ENCODE data around the gene FURIN.

Gene FURIN

GRCh38 chr15:90902040-90902839, 33.9 kb downstream of the FURIN start:
- H3K9me3 ChIP-seq (ENCODE audit: insufficient read depth, low read length): no peaks in the 10 kb centered on the region
- TF ChIP-seq YY1 (IDR thresholded peaks at IDR 0.05; ENCODE audit: insufficient read depth, insufficient read length) (no peak), SUZ12 (IDR thresholded peaks at IDR 0.05; ENCODE audit: extremely low read depth, insufficient read depth, insufficient read length) (no peak), ZNF274 (IDR thresholded peaks at IDR 0.05; ENCODE audit: low read depth, low read length) (no peak)
- H3K4me1 ChIP-seq (ENCODE audit: insufficient read depth, insufficient read length): peaks cover 6% of the 10 kb centered on the region
- peaks cover 18% of the 10 kb centered on the region for H3K27me3 ChIP-seq (ENCODE audit: insufficient read depth, insufficient read length)
- H3K9ac ChIP-seq (ENCODE audit: insufficient read length, low read depth): peak overlapping the region; percentile 85
- H3K4me3 ChIP-seq (ENCODE audit: insufficient read length, low read depth): peak overlapping the region; percentile 72
- DNase-seq (ENCODE audit: low read depth, low spot score): peak; percentile 58
- peaks cover 20% of the 10 kb centered on the region for H3K36me3 ChIP-seq (ENCODE audit: insufficient read depth, insufficient read length, low read length)

DNA sequence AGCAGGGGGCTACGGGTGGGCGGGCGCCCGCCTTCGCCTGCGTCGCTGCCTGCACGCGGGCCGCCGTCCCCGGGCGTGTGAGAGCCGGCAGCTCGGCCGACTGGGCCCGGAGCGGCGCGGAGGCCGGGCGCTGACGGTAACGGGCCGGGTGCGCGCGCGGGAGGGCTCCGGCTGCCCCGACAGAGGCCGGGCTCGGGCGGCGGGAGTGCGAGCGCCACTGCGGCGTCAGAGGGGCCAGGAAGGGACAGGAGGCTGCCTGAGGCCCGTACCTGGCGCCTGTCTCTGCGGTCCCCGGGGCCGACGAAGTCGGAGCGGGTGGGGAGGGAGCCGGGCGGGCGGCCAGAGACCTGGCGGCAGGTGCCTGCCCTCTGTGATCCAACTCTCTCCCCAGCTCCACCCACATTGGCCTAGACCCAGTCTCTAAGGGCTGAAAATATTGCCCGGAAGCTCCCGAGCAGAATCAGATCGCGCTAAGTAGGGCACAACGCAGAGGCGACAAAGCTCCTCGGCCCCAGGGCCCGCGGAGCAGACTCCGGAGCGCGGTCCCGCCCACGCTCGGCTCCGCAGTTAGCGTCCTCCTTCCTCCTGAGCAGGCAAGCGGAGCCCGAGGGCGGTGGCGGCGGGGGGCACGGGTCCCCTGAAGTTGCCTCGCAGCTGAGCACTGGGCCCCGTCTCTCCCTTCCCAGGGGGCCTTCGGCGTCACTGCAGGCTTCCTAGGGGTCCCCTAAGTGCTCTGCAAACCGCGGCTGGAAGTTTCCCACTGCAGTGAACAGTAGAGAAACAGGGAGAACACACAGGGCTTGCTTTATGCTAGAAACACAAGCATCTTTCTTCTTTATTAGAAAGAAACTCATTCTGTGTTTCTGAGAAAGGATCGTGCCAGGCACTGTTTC, 34.7 kb downstream of the FURIN start, which contains the start of gene MAN2A2:
TSS of gene MAN2A2 (plus strand) at position 463 of the 893 bp plus-strand sequence. CDS start 906 bp downstream, outside the sequence.
- H3K4me3 ChIP-seq (ENCODE audit: insufficient read length, low read depth): peak within 1 kb of the TSS; percentile 72
- H3K36me3 ChIP-seq (ENCODE audit: insufficient read depth, insufficient read length, low read length): peaks cover 24% of the 10 kb centered on the region
- TF ChIP-seq SUZ12 (IDR thresholded peaks at IDR 0.05; ENCODE audit: extremely low read depth, insufficient read depth, insufficient read length): no peak
- TF ChIP-seq YY1 (IDR thresholded peaks at IDR 0.05; ENCODE audit: insufficient read depth, insufficient read length): no peak
- TF ChIP-seq ZNF274 (IDR thresholded peaks at IDR 0.05; ENCODE audit: low read depth, low read length): no peak
- H3K4me1 ChIP-seq (ENCODE audit: insufficient read depth, insufficient read length): peaks cover 6% of the 10 kb centered on the region
- peaks cover 18% of the 10 kb centered on the region for H3K27me3 ChIP-seq (ENCODE audit: insufficient read depth, insufficient read length)
- H3K9ac ChIP-seq (ENCODE audit: insufficient read length, low read depth): peak within 1 kb of the TSS; percentile 85
- DNase-seq (ENCODE audit: low read depth, low spot score): no peak
- no peaks in the 10 kb centered on the region for H3K9me3 ChIP-seq (ENCODE audit: insufficient read depth, low read length)

DNA sequence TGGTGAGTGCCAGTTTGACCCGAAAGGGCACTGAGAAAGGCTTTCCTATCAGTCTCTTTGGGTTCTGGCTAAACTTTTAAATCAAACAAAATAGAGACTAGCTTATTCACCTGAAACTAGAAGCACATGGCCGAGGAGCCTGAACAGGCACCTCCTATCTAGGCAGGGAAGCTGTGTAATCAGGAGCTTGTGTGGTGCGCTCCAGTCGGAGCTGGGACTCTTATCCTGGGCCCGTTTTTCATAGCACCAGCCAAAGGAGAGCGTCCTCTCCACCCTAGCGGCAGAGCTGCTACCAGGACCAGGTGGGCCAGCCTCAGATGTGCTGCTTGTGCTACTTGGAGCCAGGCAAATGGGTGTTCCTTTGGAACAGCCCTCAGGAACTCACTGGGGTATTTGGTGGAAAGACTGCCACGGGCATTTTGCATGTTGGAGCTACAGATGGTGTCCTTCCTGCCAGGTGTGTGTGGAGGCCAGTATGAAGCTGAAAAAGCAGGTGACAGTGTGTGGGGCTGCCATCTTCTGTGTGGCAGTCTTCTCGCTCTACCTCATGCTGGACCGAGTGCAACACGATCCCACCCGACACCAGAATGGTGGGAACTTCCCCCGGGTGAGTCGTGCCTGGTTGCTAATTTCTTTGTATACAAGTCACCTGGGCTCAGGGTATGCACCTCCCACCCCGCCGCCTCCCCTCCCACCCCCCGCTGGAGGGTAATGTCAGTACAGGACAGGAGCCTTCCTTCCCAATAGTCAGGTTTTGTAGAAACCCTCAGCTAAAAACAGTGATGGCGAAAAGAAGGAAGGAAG, 35.5 kb downstream of the FURIN start:
- H3K27me3 ChIP-seq (ENCODE audit: insufficient read depth, insufficient read length): peaks cover 18% of the 10 kb centered on the region
- H3K4me3 ChIP-seq (ENCODE audit: insufficient read length, low read depth): peak overlapping the region; percentile 72
- no peaks in the 10 kb centered on the region for H3K9me3 ChIP-seq (ENCODE audit: insufficient read depth, low read length)
- no peak for DNase-seq (ENCODE audit: low read depth, low spot score)
- no peak for TF ChIP-seq YY1 (IDR thresholded peaks at IDR 0.05; ENCODE audit: insufficient read depth, insufficient read length)
- no peak for TF ChIP-seq ZNF274 (IDR thresholded peaks at IDR 0.05; ENCODE audit: low read depth, low read length)
- no peak for TF ChIP-seq SUZ12 (IDR thresholded peaks at IDR 0.05; ENCODE audit: extremely low read depth, insufficient read depth, insufficient read length)
- H3K36me3 ChIP-seq (ENCODE audit: insufficient read depth, insufficient read length, low read length): peaks cover 24% of the 10 kb centered on the region
- peaks cover 6% of the 10 kb centered on the region for H3K4me1 ChIP-seq (ENCODE audit: insufficient read depth, insufficient read length)
- H3K9ac ChIP-seq (ENCODE audit: insufficient read length, low read depth): peak overlapping the region; percentile 77

GRCh38 chr15:90904746-90905145, 36.4 kb downstream of the FURIN start:
- Histone ChIP-seq H3K9me3 (ENCODE audit: insufficient read depth, low read length) (no peaks in the 10 kb centered on the region), H3K4me1 (ENCODE audit: insufficient read depth, insufficient read length) (peaks cover 6% of the 10 kb centered on the region), H3K36me3 (ENCODE audit: insufficient read depth, insufficient read length, low read length) (peaks cover 24% of the 10 kb centered on the region), H3K27me3 (ENCODE audit: insufficient read depth, insufficient read length) (peaks cover 18% of the 10 kb centered on the region), H3K4me3 (ENCODE audit: insufficient read length, low read depth) (no peak overlapping the region), H3K9ac (ENCODE audit: insufficient read length, low read depth) (no peak overlapping the region)
- no peak for DNase-seq (ENCODE audit: low read depth, low spot score)
- no peak for TF ChIP-seq ZNF274 (IDR thresholded peaks at IDR 0.05; ENCODE audit: low read depth, low read length)
- no peak for TF ChIP-seq SUZ12 (IDR thresholded peaks at IDR 0.05; ENCODE audit: extremely low read depth, insufficient read depth, insufficient read length)
- TF ChIP-seq YY1 (IDR thresholded peaks at IDR 0.05; ENCODE audit: insufficient read depth, insufficient read length): no peak

- Histone ChIP-seq H3K9ac (ENCODE audit: insufficient read length, low read depth) (no peak overlapping the region), H3K36me3 (ENCODE audit: insufficient read depth, insufficient read length, low read length) (peaks cover 26% of the 10 kb centered on the region), H3K4me1 (ENCODE audit: insufficient read depth, insufficient read length) (peaks cover 6% of the 10 kb centered on the region), H3K9me3 (ENCODE audit: insufficient read depth, low read length) (no peaks in the 10 kb centered on the region), H3K27me3 (ENCODE audit: insufficient read depth, insufficient read length) (peaks cover 18% of the 10 kb centered on the region), H3K4me3 (ENCODE audit: insufficient read length, low read depth) (no peak overlapping the region)
- no peak for DNase-seq (ENCODE audit: low read depth, low spot score)
- no peak for TF ChIP-seq ZNF274 (IDR thresholded peaks at IDR 0.05; ENCODE audit: low read depth, low read length)
- TF ChIP-seq SUZ12 (IDR thresholded peaks at IDR 0.05; ENCODE audit: extremely low read depth, insufficient read depth, insufficient read length): no peak
- TF ChIP-seq YY1 (IDR thresholded peaks at IDR 0.05; ENCODE audit: insufficient read depth, insufficient read length): no peak
Measured at GRCh38 chr15:90905306-90906180, 37.2 kb downstream of the FURIN start.

Data from NT2/D1 (cell line).